Skeletal muscle satellite cell (primary cell): Measurements from ENCODE around the gene TAF11L2. TPM values are rescaled to one million over a fixed set of nuclear protein-coding genes. Genes with fewer than 3 reads are reported as not detected.
"Not testable (repeated sequence)": the region's sequence is repeated elsewhere in the genome, so short reads cannot be mapped to it uniquely, and the experiment has no call there.

Experiments
- H3K27me3 ChIP-seq: 2 replicates; pipeline ENCODE4 v1.7.0; 2013; ENCODE audit warnings: low read length; ENCODE audit not compliant: control insufficient read depth, insufficient read depth
- H3K36me3 ChIP-seq: 2 replicates; pipeline ENCODE4 v1.7.0; 2013; ENCODE audit warnings: mild to moderate bottlenecking, control low read depth, low read length; ENCODE audit not compliant: insufficient read depth
- H3K4me1 ChIP-seq: 2 replicates; pipeline ENCODE4 v1.7.0; 2013; ENCODE audit warnings: low read length; ENCODE audit not compliant: control insufficient read depth, insufficient read depth
- H3K4me2 ChIP-seq: 2 replicates; pipeline ENCODE4 v1.7.0; 2013; ENCODE audit warnings: mild to moderate bottlenecking, low read length
- H3K4me3 ChIP-seq: 2 replicates; pipeline ENCODE4 v1.7.0; 2013; ENCODE audit warnings: low read length
- H3K9ac ChIP-seq: 2 replicates; pipeline ENCODE4 v1.7.0; 2013; ENCODE audit warnings: mild to moderate bottlenecking, low read depth, low read length, moderate library complexity
- H3K9me3 ChIP-seq: replicated peaks from 2 replicates; pipeline ENCODE4 v1.7.0; 2013; ENCODE audit warnings: mild to moderate bottlenecking, control low read depth, low read length
- total RNA-seq: library from RNA; depleted of rRNA; stranded (reverse); fragments of >200 nt; gene quantifications from 2 replicates; pipeline ENCODE4 v1.2.3, GENCODE V29; 2012; rRNA removed

Gene TAF11L2
- not detected in 2 replicates for total RNA-seq

- H3K9ac ChIP-seq, H3K27me3 ChIP-seq, H3K4me2 ChIP-seq, H3K9me3 ChIP-seq, H3K4me1 ChIP-seq, H3K4me3 ChIP-seq, H3K36me3 ChIP-seq: not testable (repeated sequence)
Observed at GRCh38 chr5:17497931-17498330, at the start of gene TAF11L2. TSS of gene TAF11L2 (plus strand) at chr5:17498231.

- H3K27me3 ChIP-seq, result peaks cover 10% of the 10 kb centered on the region
- H3K36me3 ChIP-seq, result no peaks in the 10 kb centered on the region
- H3K9ac ChIP-seq, result no peak overlapping the region
- H3K4me3 ChIP-seq, result no peak overlapping the region
- no peak overlapping the region for H3K4me2 ChIP-seq
- no peaks in the 10 kb centered on the region for H3K9me3 ChIP-seq
- H3K4me1 ChIP-seq, result no peaks in the 10 kb centered on the region
Observed at GRCh38 chr5:17448877-17449276, 49.2 kb upstream of the TAF11L2 start.

GRCh38 chr5:17452936-17453335 is 45.1 kb upstream of the TAF11L2 start:
- no peak overlapping the region for H3K9ac ChIP-seq
- H3K4me1 ChIP-seq, result no peaks in the 10 kb centered on the region
- H3K36me3 ChIP-seq, result no peaks in the 10 kb centered on the region

GRCh38 chr5:17455942-17456341 is 42.1 kb upstream of the TAF11L2 start:
- no peaks in the 10 kb centered on the region for H3K4me1 ChIP-seq
- no peaks in the 10 kb centered on the region for H3K36me3 ChIP-seq
- H3K4me3 ChIP-seq, result no peak overlapping the region
- H3K9ac ChIP-seq, result no peak overlapping the region
- H3K9me3 ChIP-seq, result no peaks in the 10 kb centered on the region
- H3K4me2 ChIP-seq, result no peak overlapping the region
- H3K27me3 ChIP-seq, result no peaks in the 10 kb centered on the region

More at GRCh38 chr5:17452936-17453335, 45.1 kb upstream of the TAF11L2 start:
- Histone ChIP-seq H3K4me2 (no peak overlapping the region), H3K4me3 (no peak overlapping the region), H3K27me3 (no peaks in the 10 kb centered on the region), H3K9me3 (no peaks in the 10 kb centered on the region)

DNA sequence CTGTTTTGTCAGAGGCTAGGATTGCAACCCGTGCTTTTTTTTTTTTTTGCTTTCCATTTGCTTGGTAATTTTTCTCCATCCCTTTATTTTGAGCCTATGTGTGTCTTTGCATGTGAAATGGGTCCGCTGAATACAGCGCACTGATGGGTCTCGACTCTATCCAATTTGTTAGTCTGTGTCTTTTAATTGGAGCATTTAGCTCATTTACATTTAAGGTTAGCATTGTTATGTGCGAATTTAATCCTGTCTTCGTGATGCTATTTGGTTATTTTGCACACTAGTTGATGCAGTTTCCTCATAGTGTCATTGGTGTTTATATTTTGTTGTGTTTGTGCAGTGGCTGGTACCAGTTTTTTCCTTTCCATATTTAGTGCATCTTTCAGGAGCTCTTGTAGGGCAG is 36.2 kb upstream of the TAF11L2 start:
- no peaks in the 10 kb centered on the region for H3K9me3 ChIP-seq
- H3K27me3 ChIP-seq, result no peaks in the 10 kb centered on the region
- no peak overlapping the region for H3K4me3 ChIP-seq
- no peak overlapping the region for H3K9ac ChIP-seq
- H3K36me3 ChIP-seq, result no peaks in the 10 kb centered on the region
- H3K4me1 ChIP-seq, result no peaks in the 10 kb centered on the region
- no peak overlapping the region for H3K4me2 ChIP-seq

GRCh38 chr5:17463653-17464052 is 34.4 kb upstream of the TAF11L2 start:
- Histone ChIP-seq H3K4me1 (no peaks in the 10 kb centered on the region), H3K36me3 (no peaks in the 10 kb centered on the region), H3K9me3 (no peaks in the 10 kb centered on the region), H3K4me3 (no peak overlapping the region), H3K9ac (no peak overlapping the region), H3K27me3 (no peaks in the 10 kb centered on the region), H3K4me2 (no peak overlapping the region)

GRCh38 chr5:17470064-17470463 is 28.0 kb upstream of the TAF11L2 start:
- Histone ChIP-seq H3K9ac (no peak overlapping the region), H3K4me3 (no peak overlapping the region), H3K9me3 (no peaks in the 10 kb centered on the region), H3K36me3 (no peaks in the 10 kb centered on the region), H3K27me3 (no peaks in the 10 kb centered on the region), H3K4me2 (no peak overlapping the region), H3K4me1 (no peaks in the 10 kb centered on the region)

DNA sequence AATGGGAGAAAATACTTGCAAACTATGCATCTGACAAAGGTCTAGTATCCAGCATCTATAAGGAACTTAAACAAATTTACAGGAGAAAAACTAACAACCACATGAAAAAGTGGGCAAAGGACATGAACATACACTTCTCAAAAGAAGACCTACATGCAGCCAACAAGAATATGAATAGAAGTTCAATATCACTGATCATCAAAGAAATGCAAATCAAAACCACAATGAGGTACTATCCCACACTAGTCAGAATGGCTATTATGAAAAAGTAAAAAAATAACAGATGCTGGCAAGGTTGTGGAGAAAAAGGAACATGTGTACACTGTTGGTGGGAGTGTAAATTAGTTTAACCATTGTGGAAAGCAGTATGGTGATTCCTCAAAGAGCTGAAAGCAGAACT is 23.0 kb upstream of the TAF11L2 start:
- not testable (repeated sequence) for H3K9ac ChIP-seq, H3K4me3 ChIP-seq, H3K4me1 ChIP-seq, H3K9me3 ChIP-seq, H3K36me3 ChIP-seq, H3K27me3 ChIP-seq, H3K4me2 ChIP-seq

- Histone ChIP-seq H3K27me3 (no peaks in the 10 kb centered on the region), H3K9me3 (no peaks in the 10 kb centered on the region), H3K36me3 (no peaks in the 10 kb centered on the region), H3K9ac (no peak overlapping the region), H3K4me1 (no peaks in the 10 kb centered on the region), H3K4me3 (no peak overlapping the region), H3K4me2 (no peak overlapping the region)
Observed at GRCh38 chr5:17477043-17477442, 21.0 kb upstream of the TAF11L2 start.

GRCh38 chr5:17477573-17478265 is 20.3 kb upstream of the TAF11L2 start:
- no peak overlapping the region for H3K9ac ChIP-seq
- H3K36me3 ChIP-seq, result no peaks in the 10 kb centered on the region
- H3K27me3 ChIP-seq, result no peaks in the 10 kb centered on the region
- H3K9me3 ChIP-seq, result no peaks in the 10 kb centered on the region
- no peaks in the 10 kb centered on the region for H3K4me1 ChIP-seq
- H3K4me3 ChIP-seq, result no peak overlapping the region
- no peak overlapping the region for H3K4me2 ChIP-seq

GRCh38 chr5:17481378-17481777 is 16.7 kb upstream of the TAF11L2 start:
- Histone ChIP-seq H3K9ac (no peak overlapping the region), H3K4me2 (no peak overlapping the region), H3K4me1 (no peaks in the 10 kb centered on the region), H3K27me3 (no peaks in the 10 kb centered on the region), H3K4me3 (no peak overlapping the region), H3K9me3 (no peaks in the 10 kb centered on the region), H3K36me3 (no peaks in the 10 kb centered on the region)

DNA sequence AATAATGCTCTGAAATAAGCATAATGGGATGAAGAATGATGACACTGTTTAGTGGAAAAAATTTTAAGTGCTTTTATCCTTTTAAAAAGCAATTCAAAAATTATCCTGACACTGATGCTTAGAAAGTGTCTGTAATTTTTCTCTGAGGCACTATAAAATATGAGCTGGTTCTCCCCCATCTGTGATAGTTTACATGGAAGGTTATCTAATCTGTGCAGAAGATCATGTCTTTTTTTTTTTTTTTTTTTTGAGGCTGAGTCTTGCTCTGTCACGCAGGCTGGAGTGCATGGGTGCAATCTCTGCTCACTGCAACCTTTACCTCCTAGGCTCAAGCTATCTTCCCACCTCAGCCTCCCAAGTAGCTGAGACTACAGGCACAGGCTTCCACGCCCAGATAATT is 15.2 kb upstream of the TAF11L2 start:
- H3K9me3 ChIP-seq, result no peaks in the 10 kb centered on the region
- H3K9ac ChIP-seq, result no peak overlapping the region
- H3K4me2 ChIP-seq, result no peak overlapping the region
- H3K4me1 ChIP-seq, result no peaks in the 10 kb centered on the region
- no peak overlapping the region for H3K4me3 ChIP-seq
- no peaks in the 10 kb centered on the region for H3K36me3 ChIP-seq
- no peaks in the 10 kb centered on the region for H3K27me3 ChIP-seq
